AG10803 (cell line): ENCODE measurements around the gene ERC1.
"Not testable (repeated sequence)": the region's sequence is repeated elsewhere in the genome, so short reads cannot be mapped to it uniquely, and the experiment has no call there.

Experiments used
- DNase-seq: peaks from one replicate; pipeline ENCODE4 v3.0.0; 2010; ENCODE audit warnings: low read depth
- H3K4me3 ChIP-seq: 2 replicates; pipeline ENCODE4 v1.5.1; 2011; ENCODE audit warnings: mild to moderate bottlenecking, low read length, control low read depth
- CTCF ChIP-seq: conservative IDR thresholded peaks from 2 replicates; pipeline ENCODE4 v1.5.1; 2011; ENCODE audit warnings: mild to moderate bottlenecking, low read length, control low read depth, inconsistent platforms

Gene ERC1

GRCh38 chr12:1131811-1132224 is 140.8 kb downstream of the ERC1 start:
- DNase-seq: no peak

GRCh38 chr12:1132311-1132710 is 141.3 kb downstream of the ERC1 start:
- DNase-seq: no peak
- no peak overlapping the region for H3K4me3 ChIP-seq
- no peak for TF ChIP-seq CTCF

More at GRCh38 chr12:1131811-1132224, 140.8 kb downstream of the ERC1 start:
- H3K4me3 ChIP-seq: no peak overlapping the region
- no peak for TF ChIP-seq CTCF

GRCh38 chr12:1138691-1139090 is 147.7 kb downstream of the ERC1 start:
- no peak for DNase-seq
- no peak overlapping the region for H3K4me3 ChIP-seq
- TF ChIP-seq CTCF: no peak

- not testable (repeated sequence) for H3K4me3 ChIP-seq, DNase-seq
Observed at GRCh38 chr12:1146758-1147157, 155.7 kb downstream of the ERC1 start.

GRCh38 chr12:1147821-1148220 is 156.8 kb downstream of the ERC1 start:
- H3K4me3 ChIP-seq: no peak overlapping the region
- DNase-seq: no peak
- no peak for TF ChIP-seq CTCF

- no peak overlapping the region for H3K4me3 ChIP-seq
- TF ChIP-seq CTCF: no peak
- DNase-seq: no peak
Observed at GRCh38 chr12:1157046-1157445, 166.0 kb downstream of the ERC1 start.

GRCh38 chr12:1161197-1161596 is 170.2 kb downstream of the ERC1 start:
- no peak for TF ChIP-seq CTCF
- DNase-seq: no peak
- no peak overlapping the region for H3K4me3 ChIP-seq
